Ovary (tissue), 3 donors: Measurements from ENCODE around the gene IFT57.

Source experiments
- EP300 ChIP-seq: sonication (generic); formaldehyde crosslinking; IDR thresholded peaks from one replicate; pipeline ENCODE4 v1.6.1; 2017; ENCODE audit warnings: antibody characterized with exemption
- POLR2A ChIP-seq: fragments of 450-650 bp; IDR thresholded peaks from one replicate; pipeline ENCODE4 v1.6.1; 2017; ENCODE audit warnings: antibody characterized with exemption, mild to moderate bottlenecking, moderate library complexity
- TF ChIP-seq, protein P1 (sequence below), 3 donors: fragments of 450-650 bp in 2 of 3; fragments of 200-600 bp in 1 of 3; IDR thresholded peaks; one replicate each; pipeline versions ENCODE4 v1.5.1 to v1.8.0; 2016 to 2022; ENCODE audit warnings: antibody characterized with exemption in 3 of 3, mild to moderate bottlenecking in 1 of 3
- donor health status: DM: no; HTN: no; CAD: no.

DNA sequence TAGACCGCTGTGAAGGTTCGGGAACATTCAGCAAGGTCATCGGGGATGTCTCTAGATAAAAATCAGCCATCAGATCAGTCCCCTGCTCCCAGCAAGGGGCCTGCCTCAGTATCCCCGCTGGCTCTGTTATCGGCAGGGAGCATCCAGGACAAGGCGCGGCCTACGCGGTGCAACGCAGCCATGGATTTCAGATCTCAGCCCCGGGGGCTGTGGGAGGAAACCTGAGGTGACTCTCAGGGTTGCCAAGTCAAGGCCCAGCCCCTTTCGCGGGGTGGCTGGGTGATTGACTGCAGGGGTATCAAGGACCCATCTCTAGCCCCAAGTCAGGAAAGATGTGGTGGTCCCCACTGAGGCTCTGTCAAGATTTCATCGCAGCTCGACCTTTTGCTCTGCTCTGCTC lies 108.2 kb downstream of the IFT57 start:
- TF ChIP-seq, protein P1, sequence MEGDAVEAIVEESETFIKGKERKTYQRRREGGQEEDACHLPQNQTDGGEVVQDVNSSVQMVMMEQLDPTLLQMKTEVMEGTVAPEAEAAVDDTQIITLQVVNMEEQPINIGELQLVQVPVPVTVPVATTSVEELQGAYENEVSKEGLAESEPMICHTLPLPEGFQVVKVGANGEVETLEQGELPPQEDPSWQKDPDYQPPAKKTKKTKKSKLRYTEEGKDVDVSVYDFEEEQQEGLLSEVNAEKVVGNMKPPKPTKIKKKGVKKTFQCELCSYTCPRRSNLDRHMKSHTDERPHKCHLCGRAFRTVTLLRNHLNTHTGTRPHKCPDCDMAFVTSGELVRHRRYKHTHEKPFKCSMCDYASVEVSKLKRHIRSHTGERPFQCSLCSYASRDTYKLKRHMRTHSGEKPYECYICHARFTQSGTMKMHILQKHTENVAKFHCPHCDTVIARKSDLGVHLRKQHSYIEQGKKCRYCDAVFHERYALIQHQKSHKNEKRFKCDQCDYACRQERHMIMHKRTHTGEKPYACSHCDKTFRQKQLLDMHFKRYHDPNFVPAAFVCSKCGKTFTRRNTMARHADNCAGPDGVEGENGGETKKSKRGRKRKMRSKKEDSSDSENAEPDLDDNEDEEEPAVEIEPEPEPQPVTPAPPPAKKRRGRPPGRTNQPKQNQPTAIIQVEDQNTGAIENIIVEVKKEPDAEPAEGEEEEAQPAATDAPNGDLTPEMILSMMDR (IDR thresholded peaks at IDR 0.05) = no peak
- TF ChIP-seq POLR2A (no peak), EP300 (no peak)
